ENCODE results near the gene TNP1.

TNP1 gene

DNA sequence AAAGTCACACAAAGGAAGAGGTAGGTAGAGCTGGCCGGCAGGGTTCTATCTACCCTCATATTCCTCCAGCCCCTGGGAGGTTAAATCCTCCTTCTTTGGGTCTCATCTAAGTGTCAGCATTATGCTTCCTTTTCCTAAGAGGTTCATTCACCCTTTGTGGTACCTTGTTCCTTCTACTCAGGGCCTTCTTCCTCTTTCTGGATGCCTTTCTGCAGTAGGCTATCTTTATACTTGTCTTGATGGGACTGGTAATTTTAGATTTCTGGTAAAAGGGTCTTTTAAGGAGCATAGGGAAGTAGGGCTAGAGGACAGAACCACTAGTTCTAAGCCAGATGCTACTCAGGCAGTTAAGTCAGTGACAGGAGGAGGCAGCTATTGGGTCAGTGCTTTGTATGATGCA, 13.7 kb upstream of the TNP1 start:
- no peak for DNase-seq (ENCODE audit: low read depth in 2 of 2)

DNA sequence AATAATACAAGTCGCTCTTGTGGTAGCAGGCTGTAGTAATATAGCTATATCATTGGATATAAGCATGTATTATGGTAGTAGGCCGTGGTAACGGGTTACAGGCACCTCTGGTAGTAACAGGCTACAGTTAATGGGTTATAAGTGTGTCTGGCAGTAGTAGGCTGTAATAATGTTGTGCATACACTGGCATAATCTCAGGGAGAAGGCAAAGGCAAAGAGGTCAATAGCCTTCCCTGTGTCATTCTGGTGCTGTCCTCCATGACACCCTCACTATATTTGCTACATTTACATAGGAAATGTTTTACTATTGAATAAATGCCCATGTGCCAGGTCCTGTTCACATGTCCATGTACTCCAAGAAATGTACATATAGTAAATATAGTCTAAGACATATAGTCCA, 12.8 kb upstream of the TNP1 start:
- no peak for DNase-seq (ENCODE audit: low read depth in 2 of 2)

DNA sequence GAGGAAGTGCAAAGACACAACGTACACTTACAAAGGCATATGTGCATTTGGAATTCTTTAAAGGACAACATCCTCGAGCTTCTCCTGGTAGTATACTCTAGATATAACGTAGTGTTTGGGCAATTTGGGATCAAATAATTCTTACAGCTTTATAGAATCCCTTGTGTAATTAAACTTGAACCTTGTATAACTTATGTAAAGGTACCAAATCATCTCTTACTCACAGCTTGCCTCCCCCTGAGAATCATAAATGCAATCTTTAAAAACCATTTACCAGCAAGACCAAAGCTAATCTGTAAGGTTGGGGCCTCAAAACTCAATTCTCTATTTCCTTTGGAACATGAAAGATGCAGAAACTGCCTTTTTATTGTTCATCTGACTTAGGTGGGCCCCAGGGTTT, 12.2 kb upstream of the TNP1 start:
- no peak for DNase-seq (ENCODE audit: low read depth in 2 of 2)

DNA sequence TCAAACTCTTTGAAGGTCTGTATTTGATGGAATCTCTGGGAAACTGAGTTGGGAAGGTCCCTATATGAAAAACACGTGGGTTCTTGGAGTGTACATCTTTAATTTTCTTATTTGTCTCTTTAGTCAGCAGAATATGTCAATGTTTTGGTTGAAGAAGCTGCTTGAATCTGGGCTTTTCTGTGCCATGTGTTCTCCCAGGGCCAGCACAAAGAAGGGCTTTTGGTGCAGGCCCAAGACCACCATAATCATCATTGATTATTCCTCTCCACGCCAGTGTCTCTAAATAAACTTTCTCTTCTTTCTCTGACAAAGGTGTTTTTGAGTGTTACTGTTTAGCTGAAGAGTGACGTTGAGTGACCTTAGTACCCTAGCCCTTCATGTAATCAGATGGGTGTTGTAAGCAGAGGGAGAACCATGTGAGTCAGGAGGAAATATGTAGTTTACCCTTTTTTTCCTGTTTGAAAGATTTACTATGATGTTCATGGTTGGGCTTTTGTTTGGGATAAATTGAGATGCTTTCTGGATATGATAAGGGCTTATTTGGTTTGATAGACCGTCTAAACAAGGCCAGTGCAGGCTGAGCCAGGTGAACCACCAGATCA, 11.6 kb upstream of the TNP1 start:
- no peak for DNase-seq (ENCODE audit: low read depth in 2 of 2)

DNA sequence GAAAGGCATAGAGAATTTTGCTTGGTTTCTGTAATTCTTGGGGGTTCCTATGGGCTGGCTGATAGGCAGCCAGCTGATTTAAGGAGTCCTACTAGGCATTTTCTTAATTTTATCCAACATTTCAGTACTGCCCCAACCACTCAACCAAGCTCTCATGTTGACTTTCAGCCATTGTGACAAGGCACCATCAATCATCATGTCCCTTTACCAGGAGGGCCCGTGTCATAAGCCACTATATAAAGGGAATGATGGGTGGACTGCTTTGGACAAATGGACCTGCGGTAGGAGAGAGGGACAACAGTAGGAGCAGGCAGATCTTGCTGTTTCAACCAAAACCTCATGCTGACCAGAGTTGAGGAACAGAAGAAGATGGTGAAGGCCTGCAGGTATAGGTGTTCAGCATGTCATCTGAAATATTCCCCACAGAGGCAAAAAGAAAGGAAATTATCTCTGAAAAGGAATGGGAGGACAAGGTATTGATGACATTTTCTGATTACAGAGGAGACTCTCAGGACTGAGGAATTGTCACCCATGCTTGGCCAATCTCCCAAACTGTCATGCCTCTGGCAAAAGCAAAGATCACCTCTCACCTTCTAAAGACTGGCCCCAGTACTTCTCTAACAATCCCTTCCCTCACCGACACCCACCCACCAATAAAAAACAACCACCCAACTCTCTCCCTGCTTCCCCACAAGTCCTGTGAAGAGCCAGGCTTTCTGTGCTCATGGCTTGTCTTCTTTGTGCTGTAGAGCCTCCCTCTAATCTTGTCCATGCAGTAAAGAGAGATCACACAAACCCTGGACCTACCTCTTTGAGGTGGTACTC, 10.9 kb upstream of the TNP1 start:
- DNase-seq (ENCODE audit: low read depth in 2 of 2) = no peak

DNA sequence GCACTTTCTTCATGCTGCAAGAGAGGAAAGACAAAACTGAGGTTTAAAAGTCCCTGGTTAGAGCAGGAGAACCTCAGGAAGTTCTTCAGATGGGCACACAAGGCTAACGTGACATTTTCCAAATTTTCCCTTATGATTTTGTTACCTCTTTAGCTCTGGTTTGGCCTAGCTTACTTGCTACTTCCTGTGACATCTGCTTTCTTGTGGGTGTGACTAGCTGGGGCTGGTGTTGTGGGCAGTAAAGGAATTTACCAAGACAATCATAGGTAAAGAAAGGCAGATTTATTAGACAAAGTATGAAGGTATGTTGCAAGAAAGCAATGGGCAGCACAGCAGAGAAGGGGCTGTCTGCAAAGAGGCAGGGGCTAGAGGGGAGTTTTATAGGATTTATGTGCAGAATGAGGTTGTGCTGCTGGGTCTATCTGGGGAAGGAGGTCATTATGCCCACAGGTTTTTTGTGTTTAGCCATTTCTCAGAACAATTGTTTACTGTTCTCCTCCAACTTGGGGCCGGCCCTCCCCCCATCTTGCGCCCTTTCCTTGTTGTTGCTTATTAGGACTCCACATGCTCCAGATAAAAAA, 6.7 kb upstream of the TNP1 start:
- no peak for DNase-seq (ENCODE audit: low read depth in 2 of 2)

DNA sequence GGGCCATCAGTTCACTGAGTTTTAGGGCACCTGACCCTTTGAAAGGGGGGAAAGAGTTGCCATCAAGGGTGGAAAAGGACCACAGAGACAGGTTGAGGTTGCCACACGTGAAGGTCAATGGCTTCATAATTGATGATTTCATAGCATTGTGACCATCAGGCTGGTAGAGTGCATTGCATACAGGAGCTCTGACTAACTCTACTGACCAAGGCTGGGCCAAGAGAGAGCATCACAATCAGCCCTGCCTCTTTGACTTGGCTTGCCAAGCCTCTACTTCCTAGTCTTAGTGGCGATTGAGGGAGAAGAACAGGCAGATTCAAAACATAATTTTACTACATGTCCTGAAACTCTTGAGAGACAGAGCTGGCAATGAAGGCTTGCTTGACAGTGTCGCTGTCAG, 5.8 kb upstream of the TNP1 start:
- DNase-seq (ENCODE audit: low read depth in 2 of 2) = no peak

DNA sequence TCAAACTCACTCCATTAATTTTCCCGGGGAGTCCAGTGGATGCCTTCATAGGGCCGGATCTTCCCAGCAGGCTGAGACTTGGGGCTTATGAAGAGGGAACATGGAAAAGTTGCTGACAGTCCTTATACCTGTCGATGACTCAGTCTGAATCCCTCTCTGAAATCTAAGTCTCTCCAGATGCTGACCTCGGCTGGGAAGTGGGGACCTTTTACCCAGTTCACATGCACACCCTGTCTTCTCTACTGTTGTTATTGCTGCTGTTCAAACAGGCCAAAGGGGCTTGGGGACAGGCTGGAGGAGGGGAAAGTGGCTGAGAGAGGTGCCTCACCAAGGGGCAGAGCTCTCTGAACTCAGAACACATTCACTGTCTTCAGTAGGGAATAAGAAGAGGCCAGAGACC, 4.1 kb upstream of the TNP1 start:
- DNase-seq (ENCODE audit: low read depth in 2 of 2) = no peak

DNA sequence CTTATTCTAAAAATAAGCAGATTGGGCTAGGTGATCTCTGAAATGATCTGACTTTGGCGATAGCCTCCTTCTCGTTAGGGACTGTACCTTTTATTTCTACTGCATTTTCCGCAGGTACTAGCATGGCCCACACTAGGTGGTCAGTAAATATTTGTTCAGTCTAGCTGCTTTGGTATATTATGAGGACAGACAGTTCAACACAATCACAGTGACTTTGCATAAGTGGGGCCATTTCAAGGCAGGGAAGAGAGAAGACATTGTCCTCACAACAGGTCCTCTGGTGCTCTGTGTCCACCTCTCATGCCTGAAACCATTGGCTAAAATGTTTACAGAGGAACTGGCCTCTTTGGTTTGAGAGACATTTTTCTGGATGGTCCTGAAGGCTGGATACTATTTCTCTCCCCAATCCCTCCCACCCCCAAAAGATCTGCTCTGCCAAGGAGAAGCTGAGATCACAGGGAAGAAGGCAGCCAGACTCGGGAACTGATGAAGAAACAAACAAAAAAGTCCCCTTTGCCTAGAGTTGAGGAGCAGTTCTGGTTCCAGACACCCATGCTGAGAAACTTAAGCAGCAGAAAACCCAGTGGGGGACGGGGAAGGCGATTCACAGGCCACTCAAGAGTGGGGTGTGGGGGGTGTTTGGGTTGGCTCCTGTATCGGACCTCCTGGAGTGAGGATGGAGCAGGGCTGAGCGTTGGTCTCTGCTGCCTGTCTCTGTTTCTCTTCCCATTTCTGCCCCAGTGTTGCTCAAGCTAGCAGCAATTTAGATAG, 2.9 kb upstream of the TNP1 start:
- DNase-seq (ENCODE audit: low read depth in 2 of 2) = no peak

DNA sequence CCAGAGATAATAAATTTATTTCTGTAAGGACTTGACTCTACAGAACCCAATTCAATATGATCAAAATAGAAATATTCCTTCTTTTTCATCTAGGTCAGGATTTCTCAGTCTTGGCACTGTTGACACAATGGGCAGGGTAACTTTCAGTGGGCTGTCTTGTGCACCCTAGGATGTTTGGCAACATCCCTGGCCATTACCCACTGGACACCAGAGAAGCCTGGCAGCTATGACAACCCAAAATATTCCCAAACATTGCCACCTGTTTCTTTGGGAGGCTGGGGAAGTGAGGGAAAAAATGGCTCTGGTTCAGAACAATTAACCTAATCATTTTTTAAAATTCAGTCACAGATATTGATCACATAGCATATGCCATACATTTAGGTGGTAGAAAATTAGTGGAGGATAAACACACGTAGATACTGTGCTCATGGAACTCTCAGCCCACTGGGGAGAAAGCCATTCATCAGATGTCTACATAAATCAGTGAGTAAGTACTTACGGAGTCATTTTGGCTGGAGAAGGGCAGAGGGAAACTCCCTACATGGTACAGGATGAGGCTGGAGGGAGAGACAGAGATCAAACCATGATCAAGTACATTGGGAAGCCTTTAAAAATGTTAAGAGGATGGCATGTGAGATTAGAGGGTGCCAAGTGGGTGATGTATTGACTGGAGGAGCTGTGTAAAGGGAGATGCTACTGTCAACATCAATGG, 718 bp upstream of the TNP1 start:
- DNase-seq (ENCODE audit: low read depth in 2 of 2) = no peak

DNA sequence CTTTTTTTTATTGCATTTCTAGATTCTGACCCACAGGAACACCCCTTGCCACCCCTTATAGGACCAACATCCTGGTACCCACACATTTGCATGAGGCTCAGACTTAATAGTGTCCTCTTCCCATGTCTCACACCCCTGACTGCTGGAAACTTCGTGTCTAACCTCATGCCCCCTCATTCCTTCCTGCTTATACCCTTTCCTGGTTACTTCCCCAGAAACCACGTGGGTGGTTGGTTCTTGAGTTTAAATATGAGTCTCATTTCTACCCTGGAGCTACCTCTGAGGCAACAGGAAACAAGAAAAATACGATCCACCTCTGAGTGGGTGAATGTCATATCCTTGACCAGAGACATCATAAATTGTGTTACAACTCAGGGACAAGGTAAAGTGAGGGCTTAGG, 1.6 kb downstream of the TNP1 start:
- DNase-seq (ENCODE audit: low read depth in 2 of 2) = peak in 1 of 2 donors; percentile 27

DNA sequence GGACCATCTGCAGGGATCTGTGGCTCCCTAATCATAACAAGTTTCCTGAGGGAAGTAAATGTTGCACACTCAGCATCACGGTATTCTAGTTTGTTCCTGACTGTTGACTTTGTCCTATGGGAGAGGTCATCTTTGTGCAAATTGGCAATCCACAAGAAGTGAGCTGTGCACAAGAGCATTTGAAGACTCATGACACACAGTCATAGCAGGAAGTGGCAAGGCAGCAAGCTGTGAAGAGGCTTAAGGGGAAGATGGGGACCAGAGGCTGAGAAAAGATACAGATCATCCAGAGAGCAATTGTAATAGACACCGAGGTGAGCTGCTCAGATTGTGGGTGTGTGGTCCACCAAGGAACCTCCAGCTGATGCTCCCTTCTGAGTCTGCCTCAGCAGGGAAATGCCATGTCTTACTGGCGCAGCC, 2.7 kb downstream of the TNP1 start:
- no peak for DNase-seq (ENCODE audit: low read depth in 2 of 2)

DNA sequence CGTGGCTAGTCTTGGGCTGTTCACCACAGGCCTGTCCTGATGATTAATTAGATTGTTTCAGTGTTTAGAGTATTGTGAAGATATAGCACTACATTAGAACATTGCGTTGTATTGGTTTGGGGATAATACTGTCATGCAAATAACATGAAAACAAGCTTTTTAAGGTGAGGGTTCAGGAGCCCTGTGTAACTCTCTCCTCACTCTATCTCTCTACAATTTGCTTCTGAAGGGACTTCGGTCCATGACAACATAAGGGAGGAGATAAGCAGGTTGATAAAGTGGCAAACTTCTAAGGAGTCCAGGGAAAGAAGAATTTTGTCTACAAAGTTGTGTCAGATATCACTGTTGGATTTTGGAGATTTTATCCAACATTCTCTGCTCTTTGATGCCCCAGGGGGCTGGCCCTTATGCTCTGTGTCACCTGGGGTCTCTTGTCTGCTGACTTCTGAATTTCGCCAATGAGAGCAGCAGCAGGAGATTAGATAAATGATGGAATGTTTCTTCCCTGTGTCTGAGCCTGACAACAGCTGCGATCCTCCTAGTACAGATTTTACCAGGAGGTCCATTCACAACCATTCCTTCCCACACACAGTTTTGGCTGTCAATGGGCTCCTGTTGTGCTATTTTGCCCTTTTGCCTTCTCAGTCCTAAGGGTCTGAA, 3.3 kb downstream of the TNP1 start:
- no peak for DNase-seq (ENCODE audit: low read depth in 2 of 2)

DNA sequence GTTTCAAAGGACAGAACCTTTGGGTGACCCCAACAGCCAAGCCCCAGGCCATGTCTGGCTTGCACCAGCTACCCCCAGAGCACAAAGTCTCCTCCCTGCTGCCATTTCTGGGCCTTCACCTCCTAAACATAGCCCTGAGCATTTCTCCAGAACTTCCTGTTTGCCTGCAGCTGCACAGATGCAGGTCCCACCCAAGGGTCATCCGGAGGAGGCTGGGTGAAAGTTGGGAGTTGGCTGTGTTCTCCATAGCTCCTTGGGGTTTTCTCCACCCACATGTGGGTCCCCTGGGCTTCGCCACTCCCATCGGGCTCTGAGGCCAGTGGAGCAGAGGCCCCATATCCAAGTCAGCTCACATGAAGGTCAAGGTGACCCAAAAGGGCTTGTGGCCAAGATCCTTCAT, 4.3 kb downstream of the TNP1 start:
- DNase-seq (ENCODE audit: low read depth in 2 of 2) = no peak

DNA sequence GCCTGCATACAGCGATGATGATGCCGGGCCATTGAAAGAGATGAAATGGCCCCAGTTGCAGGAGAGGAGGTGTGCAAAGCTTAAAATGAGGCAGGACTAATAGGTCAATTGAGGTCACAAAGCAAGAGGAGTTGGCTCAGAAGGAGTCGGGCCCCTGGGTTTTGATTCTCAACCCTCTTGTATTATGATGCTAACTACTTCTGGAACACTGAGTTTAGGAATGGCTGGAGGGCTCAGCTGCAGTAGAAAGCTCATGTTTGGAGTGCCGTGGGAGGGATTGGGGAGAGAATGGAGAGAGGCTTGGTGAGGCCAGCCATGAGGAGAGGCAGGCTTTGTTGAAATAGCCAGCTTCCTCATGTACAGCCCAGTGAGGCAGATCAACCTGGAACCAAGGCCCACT, 4.8 kb downstream of the TNP1 start:
- no peak for DNase-seq (ENCODE audit: low read depth in 2 of 2)

DNA sequence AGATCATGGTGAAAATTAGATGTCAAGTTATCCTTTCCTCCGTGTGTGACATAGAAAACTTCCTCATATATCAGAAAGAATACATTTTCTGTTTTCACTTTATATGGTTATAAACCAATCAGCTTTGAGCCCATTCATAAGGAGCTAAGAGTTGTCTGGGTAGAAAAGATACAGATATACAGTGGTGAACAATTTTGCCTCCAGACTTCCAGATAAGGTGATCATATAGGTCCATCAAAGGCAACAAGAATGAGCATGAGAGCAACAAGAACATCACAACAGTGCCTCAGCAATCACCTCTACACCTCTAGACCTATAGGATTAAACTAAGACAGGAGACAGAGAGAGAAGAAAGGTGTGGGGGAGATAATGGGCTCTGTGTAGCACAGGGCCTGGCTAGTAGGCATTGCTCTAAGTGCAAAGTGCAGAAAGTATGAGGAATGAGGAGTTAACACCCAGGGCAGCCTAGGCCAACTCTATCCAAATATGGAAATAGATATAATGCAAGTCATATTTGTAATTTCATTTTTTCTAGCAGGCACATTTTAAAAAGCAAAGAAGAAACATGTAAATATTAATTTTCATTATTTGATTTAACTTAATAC, 8.3 kb downstream of the TNP1 start:
- no peak for DNase-seq (ENCODE audit: low read depth in 2 of 2)

DNA sequence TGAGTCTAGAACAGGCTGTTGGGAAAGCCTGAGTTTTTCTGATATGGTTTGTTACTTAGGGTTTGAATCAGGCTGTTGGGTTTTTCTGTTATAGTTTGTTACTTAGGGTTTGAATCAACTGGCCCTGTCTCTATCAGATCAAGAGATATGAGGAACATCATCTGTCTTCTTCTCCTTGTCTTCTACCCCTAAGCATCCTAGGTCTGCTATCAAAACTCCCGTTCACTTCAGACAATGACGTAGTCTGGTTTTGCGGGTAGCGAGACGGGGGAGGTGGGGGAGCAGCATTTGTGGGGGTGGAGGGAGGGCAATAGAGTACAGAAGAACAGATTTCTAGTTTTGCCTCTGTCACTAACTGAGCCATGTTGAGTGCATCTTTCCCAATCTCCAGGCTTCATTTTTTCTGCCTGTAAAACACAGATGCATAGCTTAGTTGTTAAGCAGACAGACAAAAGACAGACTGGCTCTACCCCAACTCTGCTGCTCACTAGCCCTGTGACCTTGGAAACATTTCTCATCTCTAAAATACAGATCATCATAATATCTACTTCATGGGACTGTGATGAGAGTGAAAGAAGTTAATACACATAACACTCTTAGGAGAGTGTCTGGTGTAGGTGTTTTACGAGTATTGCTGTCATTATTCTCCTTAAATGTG, 9.1 kb downstream of the TNP1 start:
- no peak for DNase-seq (ENCODE audit: low read depth in 2 of 2)

DNA sequence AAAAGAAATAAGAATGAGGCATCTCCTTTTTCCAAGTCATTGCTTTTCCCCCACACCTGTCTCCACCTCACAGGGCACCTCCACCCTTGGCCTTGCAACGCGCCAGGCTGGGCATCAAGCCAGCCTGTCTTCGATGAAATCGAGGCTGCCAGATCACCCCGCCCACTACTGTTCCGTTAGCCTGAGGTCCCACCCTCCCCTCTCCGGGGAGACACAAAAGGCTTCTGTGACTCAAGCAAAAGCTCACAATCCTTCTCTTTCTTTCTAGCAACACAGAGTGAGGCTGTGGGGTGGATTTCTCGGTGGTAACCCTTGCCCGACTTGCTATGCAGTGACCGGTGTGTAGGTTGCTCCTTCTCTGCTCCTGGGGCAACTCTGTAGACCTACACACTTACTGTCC, 9.9 kb downstream of the TNP1 start:
- peak in 1 of 2 donors; percentile 13 for DNase-seq (ENCODE audit: low read depth in 2 of 2)

DNA sequence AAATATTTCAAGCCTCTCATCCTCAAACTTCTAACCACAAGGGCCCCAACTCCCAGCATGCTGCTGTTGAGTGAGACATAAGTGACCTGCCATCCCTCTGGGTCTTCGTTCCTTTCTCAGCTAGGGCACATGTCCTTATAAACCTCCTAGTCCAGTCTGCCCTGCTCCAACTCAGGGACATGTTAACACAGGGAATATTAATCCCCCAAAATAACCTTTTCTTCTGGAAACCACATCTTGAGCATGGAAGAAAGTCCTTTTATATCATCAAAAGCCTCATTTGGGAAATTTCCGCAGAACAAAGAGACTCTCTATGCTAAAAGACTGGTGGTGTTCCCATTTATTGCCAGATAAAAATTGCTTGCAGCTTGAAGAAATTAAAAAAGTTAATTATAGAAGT, 14.4 kb downstream of the TNP1 start:
- no peak for DNase-seq (ENCODE audit: low read depth in 2 of 2)

DNA sequence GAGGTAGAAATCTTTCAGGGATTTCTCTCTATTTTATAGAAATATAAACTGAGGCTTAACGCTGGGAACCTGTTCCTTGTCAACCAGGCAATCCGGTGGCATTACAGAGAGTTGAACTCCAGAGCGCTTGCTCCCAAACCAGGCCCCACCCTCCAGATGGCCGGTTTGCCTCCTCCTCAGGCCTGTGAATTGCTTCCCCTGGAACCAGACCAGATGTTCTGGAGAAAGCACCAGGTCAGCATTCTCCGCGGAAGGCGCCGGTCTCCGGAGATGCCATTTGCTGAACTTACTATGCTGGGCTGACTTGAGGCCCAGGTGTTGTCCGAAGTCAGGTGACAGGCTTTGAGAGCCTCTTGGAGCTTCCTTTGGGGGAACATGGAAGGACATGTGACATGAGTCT, 17.2 kb downstream of the TNP1 start:
- no peak for DNase-seq (ENCODE audit: low read depth in 2 of 2)

Data from stimulated activated CD8-positive, alpha-beta memory T cell treated with anti-CD3 and anti-CD28 coated beads, Interleukin-15, amount 100 ng/mL, for 48 hours (primary cell).